SIG-M5 treated with dmso at 0.1 percent for 504 hours (cell line): ENCODE data around the gene TTLL11.

Experiments used
- DNase-seq: peaks from one replicate; lab custom pipeline; 2025; ENCODE audit not compliant: unreplicated experiment; lab: John Stamatoyannopoulos, UW

TTLL11 gene

GRCh38 chr9:122110100-122110833 lies 17.2 kb upstream of the TTLL11 start:
- no peak for DNase-seq

DNA sequence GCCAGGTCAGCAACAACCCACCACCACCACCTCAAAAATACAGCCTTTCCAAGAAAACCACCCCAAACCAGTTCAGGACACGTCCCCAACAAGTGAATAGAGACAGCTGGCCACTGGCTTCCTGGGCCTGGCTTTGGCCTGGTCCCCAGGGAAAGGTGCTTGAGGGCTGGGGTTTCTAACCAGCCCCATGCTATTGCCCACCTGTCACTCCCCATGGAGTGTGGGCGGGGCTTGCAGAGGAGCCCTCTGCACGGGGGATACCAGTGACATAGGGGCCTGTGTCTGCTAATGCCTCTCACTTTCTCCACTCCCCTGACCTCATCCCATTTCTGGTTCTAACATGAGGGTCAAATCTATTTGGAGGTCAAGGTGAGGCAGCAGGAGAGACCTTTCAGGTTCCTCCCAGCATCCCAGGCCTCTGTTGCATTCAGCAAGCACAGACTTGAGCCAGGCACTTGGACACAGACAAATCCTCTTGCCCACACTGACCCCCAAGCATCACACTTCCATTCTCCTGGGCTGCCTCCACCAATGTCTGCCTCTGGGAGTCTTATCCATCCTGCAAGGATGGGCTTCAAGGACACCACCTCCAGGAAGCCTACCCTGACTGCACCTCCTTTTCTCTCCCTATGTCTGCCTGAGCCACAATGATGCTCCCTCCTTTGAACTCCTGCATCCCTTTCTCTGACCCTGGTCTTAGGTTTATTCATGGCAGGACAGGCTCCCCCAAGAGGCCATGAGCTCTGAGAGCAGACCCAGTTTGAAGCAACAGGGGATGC lies 16.1 kb upstream of the TTLL11 start:
- no peak for DNase-seq

- no peak for DNase-seq
Measured at GRCh38 chr9:122107291-122107805, 14.2 kb upstream of the TTLL11 start.

GRCh38 chr9:122106576-122106975 lies 13.5 kb upstream of the TTLL11 start:
- no peak for DNase-seq

DNA sequence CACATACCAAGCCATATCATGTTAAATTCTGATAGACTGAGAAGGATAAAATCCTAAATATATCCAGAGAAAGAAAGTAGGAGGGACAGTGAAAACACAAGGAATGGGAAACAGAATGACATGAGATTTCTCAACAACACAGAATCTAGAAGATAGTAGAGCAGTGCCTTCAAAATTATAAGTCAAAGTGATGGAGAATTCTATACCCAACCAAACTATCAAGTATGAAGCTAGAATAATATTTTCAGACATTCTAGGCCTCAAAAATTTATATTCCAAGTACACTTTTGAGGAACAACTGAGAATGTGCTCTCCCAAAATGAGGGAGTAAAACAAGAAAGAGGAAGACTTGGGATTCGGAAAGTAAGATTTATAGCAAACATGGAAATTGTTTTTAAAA lies 10.9 kb upstream of the TTLL11 start:
- no peak for DNase-seq

DNA sequence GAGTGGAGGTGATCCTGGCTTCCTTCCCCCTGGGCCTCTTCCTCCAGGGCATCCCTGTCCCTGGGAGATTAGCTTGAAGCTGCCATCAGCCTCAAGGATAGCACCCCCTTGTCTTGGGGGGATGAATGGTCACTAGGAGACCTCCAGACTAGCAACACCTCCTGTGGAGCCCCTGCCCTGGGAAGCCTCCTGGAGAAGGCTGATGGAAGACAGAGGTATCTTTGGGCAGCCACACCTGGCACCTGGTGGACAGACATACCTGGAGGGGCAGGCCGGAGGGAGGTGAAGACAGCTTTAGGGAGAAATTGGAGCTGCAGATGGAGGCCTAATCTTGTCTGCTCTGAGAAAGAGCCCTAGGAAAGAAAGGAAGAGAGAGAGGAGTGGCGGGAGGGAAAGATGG lies 9.0 kb upstream of the TTLL11 start:
- no peak for DNase-seq

- DNase-seq: no peak
Measured at GRCh38 chr9:122100756-122101155, 7.6 kb upstream of the TTLL11 start.

DNA sequence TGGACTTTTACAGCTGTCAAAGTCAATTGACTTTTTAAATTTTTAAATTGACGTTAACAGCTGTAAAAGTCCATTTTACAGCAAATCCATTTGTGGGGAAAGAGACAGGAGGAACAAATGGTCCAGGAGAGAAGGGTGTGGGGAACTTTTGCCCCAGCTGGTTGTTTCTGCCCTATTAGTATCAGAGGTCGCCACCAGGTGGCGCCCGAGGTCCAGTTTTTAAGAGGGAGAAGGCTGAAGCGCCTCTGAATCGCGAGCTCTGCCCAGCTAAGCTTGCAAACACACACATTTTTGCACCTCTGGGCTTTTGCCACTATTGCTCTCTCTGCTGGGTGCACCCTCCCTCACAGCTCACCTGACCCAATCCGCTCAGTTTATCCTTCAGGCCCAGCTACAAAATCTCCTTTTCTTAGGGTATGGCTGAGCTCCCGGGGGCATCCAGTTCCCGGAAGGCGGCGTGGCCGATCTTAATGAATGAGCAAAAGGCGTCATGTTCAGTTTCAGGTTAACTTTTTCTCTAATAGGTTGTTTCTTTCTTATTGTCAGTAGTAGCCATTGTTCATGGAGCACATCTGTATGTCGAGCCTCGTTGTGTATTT lies 6.3 kb upstream of the TTLL11 start:
- peak; percentile 65 for DNase-seq

- peak; percentile 8 for DNase-seq
Measured at GRCh38 chr9:122097679-122098315, 4.7 kb upstream of the TTLL11 start.

DNA sequence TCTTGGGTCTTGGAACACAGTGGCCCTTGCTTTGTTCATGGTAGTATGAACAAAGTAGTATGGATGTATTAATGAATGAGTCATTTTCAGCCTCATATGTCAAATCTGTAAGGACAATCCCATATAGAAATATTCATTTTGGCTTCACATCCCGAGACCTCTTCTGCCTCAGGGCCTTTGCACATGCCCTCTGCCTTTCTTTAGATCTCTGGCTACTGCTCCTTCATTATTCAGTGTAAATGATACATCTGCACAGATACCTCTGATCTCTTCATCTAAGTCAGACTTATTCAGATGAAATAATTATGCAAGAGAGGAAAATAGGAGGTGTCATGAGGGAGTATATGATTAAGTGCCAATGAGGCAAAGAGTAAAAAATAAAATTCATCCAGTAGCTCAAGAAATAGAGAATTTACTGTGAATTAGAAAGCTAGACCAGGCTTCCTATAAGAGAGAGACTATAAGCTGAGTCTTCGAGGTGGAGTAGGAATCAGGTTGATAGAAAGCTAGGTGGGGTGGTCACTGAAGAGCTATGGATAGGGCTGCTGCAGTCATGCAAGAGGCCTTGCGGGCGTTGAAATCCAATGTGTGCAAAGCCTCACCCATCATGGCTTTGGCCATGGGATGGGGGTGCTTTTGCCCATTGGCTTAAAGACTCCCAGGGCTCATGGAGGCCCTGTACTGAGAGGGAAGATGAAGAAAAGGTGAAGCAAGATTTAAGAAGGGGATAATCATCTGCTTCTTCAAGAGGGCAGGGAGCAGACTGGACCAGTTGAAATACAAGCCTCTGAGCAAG lies 3.7 kb upstream of the TTLL11 start:
- no peak for DNase-seq

- peak; percentile 47 for DNase-seq
Measured at GRCh38 chr9:122095010-122095767, 2.1 kb upstream of the TTLL11 start.

- DNase-seq: peak; percentile 17
Measured at GRCh38 chr9:122091682-122092592, 1.2 kb downstream of the TTLL11 start.

GRCh38 chr9:122090981-122091380 lies 2.1 kb downstream of the TTLL11 start:
- DNase-seq: no peak

GRCh38 chr9:122090287-122090883 lies 2.7 kb downstream of the TTLL11 start:
- no peak for DNase-seq

DNA sequence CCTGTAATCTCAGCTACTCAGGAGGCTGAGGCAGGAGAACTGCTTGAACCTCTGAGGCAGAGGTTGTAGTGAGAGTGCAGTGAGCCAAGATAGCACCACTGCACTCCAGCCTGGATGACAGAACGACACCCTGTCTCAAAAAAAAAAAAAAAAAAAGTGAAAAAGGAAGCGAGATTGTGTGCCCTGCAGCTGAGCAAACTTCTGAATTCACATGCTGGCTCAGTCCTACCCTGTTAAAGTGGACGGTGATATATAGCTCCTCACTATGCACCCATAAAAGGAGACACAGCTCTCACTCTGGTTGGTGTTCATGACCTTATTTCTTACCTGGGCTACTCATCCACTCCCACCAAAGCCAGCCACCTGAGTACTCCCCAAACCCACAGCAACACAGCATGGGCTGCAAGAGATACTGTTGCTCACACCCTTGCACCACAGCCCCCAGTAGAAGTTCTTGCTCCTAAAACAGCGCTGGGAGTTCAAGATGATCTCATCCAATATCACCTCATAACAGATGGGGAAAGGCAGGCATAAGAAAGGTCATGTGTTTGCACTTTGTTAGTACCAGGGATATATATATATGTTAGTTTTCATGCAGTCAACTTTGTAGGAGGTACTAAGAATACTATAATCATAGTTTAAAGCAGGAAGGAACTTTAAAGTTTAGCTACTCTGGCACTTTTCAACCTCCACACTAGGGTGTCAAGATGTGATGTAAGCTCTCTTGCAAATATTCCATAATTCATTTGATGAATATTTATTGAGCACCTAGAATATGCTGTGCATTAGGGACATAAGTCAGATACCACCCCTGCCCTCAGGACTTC lies 4.0 kb downstream of the TTLL11 start:
- DNase-seq: no peak

DNA sequence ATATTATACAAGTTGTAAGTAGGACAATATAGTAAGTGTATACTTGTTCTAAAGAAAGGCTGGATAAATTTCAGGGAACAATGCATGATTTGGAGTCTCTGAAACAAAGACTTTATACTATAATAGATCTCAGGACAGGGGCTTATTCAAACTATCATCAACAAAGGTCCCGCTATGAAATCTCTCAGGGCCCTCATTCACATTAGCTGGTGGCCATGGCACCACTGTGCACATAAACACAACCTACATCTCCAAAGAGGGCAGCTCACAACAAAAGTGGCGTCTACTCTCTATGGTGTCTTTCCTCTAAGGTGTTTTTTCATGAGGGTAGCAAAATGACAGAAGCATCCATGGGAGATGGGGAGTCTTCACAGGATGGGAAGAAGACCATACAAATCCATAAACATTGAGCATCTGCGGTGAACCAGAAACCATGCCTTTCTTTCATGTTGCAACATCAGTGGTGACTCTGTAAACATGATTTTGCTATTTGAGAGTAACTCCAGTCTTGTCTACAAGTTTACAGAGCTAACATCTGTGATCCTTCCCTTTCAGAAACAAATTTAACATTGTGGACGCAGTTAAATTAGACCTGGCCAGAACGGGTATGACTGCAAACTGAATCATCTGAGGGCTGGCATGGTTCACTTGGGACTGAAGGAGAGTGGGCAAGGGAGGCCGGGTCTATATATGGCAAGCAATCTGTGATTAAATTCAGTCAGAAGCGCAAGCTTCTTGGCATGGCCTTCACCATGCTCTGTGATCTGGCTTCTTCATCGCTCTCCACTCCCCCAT lies 5.5 kb downstream of the TTLL11 start:
- DNase-seq: no peak

DNA sequence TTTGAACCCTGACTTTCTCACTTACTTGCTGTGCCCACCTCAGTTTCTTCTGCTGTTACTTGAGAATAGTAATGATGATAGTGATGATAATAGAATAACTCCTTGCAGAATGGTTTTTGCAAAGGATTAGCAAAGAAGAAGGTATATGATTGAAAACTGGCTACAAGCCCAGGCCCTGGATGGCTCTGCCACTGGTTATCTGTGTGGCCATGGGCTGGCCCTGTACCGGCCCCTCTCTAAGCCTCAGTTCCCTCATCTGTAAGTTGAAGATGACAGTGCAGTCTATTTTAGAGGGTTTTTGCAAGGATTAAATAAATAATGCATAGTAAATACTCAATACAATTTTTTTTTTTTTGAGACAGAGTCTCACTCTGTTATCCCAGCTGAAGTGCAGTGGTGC lies 6.2 kb downstream of the TTLL11 start:
- no peak for DNase-seq
